NOMO-1 (cell line): ENCODE results near the gene TAF1B.
"Not testable (repeated sequence)": the region's sequence is repeated elsewhere in the genome, so short reads cannot be mapped to it uniquely, and the experiment has no call there.

Source experiments
- DNase-seq, 2 experiments: peaks; one replicate each; lab custom pipeline; 2025; ENCODE audit not compliant: unreplicated experiment in 2 of 2; lab: John Stamatoyannopoulos, UW

The TAF1B gene

DNA sequence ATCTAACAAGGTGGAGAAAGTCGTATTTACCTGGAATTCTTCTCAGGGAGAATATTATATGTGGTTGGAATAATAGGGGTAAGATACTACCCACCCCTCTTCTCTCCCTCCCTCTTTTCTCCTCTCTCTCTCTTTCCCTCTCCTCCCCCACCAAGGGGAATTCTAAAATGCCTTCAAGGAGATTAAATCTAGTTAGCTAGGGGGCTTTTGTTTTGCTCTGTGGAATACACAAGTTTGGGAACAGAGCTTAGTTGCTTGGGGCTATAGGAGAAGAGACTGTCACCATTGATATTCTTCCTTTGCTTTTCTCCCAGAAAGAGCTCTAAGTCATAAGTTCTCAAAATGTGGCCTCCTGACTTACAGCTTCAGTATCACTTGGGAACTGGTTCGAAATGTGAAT, 34.5 kb downstream of the TAF1B start:
- no peak for DNase-seq

DNA sequence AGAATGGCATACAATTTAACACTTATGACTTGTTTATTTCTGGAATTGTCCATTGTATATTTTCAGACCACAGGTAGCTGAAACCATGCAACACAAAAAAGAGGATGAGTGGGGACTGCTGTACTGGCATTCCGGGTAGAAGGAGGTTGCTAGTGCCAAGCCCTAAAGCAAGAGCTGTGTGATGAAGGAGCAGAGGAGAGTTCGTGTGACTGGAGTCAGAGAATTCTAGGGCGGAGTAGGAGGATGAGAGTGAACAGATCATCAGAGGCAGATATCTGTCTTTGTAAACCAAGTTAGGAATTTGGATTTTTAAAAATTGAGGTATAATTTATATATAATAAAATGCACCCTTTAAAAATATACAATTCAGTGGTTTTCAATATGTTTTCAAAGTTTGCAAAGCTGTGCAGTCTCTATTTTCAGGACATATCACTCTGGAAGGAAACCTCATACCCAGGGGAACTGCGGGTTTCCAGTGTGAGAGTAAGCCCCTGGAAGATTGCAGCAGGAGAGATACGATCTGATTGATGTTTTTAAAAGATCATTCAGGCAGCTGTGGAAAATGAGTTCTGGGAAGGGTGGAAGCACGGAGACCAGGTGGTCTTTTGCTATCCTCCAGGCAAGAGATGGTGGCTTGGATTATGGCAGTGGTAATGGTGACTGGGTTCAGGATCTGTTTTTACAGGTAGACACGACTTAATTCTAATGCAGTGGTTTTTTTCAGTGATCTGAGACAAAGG, 36.4 kb downstream of the TAF1B start:
- no peak for DNase-seq

DNA sequence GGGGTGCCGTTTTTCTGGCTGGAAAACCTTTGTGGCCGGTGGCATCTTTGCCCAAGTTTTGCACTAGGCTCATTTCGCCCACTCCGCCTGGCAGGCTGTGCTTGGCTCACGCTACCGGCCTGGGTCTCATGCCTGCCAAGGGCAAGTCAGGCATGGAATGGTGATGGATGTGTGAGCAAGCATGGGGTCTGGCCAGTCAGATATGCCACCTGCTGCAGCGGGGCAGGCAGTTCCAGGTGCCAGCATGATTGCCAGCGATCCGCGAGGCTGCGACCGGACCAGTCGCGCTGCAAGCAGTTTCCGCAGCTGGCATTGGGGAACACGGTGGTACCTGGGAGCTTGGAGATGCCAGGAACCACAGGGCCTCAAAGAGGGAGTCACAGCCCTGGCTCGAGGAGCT, 40.6 kb downstream of the TAF1B start:
- no peak for DNase-seq

DNA sequence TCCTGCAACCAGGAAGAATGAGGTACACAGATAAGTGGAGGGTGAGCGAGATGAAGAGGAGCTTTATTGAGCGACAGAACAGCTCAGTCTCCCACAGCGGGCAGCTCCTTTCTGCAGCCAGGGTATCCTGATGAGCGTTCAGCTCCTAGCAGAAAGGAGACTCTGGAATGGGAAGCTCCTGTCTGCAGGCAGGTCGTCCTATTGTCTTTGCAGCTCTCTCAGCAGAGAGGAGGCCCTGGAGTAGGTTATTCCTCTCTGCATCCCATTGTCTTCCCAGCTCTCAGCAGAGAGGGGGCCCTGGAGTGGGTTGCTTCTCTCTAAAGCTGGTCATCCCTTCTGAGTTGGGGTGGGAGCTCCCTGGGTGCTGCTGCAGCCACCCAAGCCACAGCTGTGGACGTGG, 41.2 kb downstream of the TAF1B start:
- DNase-seq: no peak

DNA sequence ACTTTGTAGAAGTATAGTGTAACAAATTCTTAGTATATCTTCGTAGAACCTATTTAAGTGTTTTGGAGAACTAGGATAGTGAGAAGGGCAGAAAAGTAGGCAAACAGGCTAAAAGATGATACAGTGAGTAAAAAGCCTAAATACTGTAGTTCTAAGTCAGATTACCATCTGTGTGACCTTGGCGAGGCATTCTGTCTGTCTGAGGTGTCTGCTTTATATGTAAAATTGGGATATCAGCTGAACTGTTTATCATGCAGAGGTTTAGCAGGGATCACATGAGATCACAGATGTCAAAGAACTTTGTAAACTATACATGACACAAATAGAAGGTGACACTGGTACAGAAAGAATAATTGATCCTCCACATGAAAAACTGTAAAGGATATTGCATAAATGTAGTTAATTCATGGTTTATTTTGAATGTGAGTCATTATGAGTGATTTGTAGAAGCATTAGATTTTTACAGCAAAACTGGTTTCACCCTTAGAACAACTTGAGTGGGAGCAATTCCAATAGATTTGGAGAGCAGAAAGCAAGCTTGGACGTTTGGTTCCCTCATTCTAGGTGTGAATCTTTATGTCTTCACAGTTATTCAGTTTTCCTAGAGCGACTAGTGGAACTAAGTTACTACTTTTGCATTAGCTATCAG, 41.9 kb downstream of the TAF1B start:
- DNase-seq: no peak

DNA sequence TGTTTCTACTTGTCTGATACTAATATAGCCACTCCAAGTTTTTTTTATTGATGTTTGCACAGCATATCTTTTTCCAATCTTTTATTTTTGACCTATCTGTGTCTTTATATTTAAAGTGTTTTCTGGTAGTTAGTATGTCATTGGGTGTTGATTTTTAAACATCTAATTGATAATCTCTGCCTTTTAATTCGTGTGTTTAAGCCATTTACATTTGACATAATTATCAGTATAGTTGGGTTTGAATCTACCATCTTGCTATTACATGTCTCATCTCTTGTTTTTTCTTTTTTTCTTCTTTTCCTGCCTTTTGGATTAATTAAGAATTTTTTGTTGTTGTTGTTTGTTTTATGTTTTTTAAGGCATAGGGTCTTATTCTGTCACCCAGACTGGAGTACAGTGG, 44.2 kb downstream of the TAF1B start:
- DNase-seq: no peak

DNA sequence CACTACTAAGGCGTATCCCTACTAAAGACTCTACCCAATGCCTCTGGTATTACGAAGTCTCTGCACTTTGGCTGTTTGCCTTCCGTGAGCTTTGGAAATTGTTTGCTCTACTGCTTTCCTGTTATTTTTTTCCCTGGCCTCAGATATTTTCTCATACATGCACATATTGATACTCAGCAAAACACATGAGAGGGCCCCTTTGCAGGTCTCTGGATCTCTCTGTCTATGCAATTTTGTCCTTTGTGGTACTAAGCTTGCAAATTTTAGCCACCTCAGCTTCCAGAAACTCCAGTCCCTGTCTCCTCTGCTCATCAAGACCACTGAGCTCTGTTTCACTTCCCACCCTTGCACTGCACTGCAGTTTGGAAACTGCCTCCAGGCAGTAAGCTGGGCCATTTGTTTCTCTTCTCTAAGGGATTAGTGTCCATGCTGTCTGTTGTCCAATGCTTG, 46.6 kb downstream of the TAF1B start:
- peak in 1 of 2 experiments; percentile 16 for DNase-seq

DNA sequence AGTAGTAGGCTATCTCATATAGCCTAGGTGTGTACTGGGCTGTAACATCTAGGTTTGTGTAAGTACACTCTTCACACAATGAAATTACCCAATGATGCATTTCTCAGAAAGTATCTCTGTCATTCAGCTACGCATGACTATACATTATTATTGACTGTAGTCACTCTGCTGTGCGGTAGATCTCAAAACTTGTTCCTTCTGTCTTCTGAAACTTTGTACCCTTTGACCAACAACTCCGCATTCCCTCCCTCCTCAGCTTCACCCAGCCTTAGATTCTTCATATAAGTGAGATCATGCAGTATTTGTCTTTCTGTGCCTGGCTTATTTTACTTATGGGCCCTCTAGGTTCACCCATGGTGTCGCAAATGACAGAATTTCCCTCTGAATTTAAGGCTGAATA, 49.0 kb downstream of the TAF1B start:
- DNase-seq: no peak

DNA sequence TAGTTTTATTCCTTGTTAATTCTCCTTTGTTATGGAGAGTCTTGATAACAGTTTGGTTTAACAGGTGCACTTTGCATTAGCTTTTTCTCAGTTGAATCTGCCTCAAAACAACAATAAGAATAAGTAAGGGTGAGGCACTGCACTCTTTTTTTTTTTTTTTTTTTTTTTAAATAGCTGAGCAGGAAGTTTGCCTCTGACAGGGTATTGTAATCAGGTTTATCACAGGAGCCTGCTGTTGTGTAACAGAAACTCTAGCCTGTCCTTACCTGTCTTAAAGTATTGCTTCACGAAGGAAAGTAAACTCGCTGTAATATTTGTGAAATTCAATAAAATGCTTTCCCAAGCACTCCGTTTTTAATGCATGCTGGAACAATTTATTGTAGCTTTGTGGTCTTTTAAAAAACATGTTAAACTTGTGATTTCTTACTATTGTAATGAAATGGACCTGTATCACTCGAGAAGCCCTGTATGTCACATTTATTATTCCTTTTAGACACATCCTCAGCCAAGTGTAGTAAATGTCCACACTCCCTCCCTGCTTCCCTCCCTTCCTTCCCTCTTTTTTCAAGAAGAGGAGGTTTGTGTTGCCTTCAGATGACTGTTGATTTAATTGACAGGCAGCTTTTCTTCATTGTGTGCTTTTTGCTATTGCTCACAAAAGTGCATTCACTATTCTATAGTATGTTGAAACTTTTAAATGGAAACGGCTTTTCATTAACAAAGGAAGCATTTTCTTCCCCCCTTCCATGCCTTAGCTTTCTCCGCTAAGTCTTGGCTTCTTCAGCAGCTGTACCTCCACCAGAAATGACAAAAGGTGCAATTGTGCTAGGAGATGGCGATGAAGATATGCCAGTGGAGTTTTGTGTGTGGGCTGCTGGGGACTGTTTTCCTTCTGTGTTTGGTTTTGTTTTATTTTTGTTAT, 52.7 kb downstream of the TAF1B start:
- DNase-seq: no peak

DNA sequence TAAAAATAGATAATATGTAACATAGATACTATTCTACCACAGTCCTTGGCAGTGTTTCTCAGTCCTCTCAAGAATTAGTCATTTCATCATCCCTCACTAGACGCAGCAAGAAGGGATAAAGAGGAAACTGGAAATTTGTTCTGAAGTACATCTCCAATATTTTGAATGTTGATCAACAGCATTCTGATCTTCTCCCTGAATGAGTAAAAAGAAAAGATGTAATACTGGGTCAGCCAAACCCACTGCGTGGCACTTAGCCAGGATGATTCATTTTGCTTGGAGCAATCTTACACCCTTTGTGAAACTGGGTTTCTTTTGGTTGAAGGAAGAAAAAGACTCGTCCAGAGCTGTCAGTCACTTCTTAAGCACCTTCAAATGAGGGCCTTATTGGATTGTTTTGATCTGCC, 54.1 kb downstream of the TAF1B start:
- DNase-seq: peak in 1 of 2 experiments; percentile 62

DNA sequence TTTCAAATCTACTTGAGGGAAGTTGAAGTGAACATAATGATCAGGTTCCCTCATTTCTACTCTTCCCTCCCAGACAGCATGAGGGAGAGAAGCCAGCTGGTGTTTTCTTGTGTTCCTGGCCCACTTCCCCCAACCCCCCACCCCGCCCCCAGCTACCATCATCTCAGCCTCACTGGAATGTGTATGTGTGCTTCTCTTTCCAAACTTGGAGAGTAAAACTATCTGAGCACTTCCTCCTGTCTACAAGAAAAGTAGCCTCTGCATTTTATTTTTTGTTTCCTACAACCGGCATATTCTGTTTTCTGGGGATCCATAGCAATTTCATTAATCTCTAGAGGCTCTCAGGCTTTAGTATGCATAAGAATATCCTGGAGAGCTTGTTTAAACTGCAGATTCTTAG, 54.6 kb downstream of the TAF1B start:
- DNase-seq: no peak

DNA sequence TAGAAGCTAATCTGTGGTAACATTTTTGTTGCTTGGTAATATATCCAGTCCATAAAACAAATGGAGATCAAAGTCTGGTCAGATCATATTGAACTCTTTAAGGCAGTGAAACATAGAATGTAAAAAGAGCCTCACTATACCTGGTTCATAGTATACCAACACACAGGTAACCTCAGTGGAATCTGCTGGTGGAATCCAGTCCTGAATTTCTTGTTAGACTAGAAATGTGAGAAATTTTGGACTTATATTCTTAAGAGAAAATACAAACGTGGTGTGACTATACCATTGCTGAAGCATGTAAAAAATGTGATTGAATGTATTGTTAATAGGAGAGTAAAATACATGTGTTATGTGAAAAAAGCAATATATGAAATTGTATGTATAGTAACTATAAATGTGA, 62.1 kb downstream of the TAF1B start:
- no peak for DNase-seq

DNA sequence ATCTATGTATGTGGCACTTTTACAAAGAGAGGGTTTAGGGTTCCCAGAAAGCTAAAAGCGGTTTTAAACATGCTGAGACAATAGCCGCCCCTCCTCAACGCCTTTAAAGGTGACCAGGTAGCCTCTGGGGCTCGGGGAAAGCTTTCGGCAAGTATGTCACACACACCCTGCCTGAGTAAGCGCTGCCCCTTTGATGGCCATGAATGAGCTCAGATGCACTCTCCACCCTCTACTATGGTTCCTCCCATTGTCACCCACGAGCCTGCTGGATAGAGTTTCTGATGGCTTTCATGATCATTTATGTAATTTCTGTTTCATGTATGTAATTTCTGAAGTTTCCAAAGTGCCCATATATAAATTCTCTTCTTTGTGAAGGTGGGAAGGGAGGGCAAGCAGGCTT, 64.1 kb downstream of the TAF1B start:
- DNase-seq: no peak

DNA sequence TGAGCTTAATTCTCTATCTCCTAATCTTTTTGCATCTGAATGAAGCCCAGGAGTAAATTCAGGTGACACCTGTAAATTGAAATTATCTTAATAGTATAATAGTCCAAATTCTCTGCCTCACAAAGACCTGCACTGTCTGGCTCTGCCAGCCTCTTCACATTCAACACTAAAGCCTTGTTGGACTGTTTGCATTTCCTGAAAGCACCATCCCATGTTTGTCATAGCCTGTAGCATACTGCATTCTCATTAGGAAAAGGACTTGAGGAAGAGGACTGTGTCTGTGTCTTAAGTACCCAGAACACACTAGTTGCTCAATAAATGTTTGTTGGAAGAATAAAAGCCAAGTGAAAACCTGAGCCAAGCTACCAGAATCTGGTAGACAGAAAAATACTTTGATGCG, 65.4 kb downstream of the TAF1B start:
- DNase-seq: no peak

DNA sequence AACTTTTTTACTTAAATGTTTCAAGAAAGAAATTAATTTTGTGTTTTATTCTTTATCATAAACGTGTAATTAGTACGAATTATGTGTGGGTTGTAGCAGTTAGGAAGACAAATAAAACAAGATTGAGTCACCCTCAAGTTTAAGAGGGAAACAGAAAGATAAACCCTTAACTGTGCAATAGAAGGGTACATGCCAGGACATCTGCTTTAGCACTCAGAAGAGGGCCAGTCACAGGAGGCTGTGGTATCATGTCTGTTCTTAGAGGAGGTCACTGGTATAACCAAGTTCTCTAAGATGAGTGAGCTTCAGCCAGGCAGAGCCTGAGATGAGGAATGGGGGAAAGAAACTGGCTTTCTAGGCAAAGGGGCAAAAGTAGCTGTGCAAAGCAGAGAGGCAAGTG, 65.8 kb downstream of the TAF1B start:
- no peak for DNase-seq

DNA sequence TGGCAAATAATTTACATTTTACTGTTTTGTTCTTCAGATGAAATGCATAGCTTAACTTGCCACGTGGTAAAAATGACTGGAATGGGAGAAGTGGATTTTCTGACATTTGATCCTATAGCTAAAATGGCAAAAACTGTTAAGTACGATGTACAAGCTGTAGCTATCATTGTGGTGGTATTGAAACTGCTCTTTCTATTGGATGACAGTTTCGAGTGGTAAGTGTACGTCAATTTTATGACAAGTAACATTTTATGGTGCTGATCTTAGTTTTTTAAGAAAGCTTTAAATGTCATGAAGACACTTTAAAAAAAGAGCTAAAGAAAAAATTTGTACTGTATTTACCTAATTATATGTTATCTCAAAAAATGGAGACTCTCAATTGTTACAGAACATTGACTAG, 67.4 kb downstream of the TAF1B start:
- DNase-seq: no peak

DNA sequence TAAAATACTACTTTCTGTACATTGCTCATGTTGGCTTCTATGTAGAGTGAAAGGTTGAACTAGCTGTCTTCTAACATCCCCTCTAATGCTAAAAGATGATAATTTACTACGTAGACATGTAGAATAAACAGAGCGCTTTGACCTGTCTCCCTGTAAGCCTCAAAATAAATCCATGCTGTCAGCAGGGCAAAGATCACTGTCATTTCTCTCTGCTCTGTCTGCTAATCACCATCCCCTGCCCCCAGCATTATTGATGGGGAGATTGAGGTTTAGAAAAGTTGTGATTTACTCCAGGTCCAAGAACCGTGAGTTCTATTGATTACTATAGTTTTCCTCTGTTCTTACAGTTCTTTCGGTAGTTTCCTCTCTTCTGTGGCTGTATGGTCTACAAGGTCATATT, 69.2 kb downstream of the TAF1B start:
- DNase-seq: no peak

DNA sequence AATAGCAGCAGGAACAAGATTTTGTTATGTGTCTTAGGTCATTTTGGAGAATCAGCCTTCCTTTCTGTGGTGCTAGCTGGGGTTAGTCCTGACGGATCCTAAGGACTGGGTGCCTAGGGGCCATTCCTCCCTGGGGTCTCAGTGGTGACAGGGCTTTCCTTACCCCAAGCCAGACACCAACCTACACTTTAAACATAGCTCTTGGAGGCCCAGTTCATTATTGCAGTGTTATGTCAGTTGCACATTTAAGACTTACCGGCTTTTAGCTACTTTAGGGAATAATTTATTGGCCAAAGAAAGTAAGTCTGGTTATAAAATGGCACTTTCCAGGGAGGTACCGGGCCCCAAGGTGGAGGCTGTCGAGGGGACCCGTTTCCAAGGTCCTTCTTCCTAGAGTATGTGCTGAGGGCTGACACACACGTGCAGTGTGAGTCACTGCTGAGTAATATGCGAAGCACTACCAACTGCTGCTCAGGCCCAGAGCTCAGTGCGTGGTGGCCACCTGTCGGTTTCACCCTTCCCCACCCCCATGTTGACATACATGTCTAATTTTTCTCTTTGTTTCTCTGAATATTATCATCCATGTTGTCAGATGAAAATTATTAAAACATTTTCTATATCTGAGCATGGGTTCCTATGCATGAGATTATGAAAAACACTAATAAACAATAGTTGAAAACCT, 71.3 kb downstream of the TAF1B start:
- no peak for DNase-seq

DNA sequence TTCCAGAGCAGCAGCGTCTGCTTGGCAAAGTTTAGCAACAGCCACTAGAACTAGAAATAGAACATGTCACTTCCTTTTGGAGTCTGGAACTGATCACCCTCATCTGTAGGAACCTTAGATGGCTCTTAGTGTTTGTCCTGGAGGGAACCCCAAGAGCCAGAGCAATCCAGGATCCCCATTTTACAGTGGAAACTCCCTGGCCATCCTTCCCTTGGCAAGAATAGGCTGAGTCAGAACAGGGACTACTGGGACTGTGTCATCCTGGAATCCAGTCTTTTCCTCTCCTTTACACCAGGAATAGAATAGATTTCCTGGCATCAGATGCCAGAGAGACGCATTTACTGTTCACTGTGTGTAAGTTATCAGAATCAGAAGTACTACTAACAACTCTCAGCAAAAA, 75.0 kb downstream of the TAF1B start:
- DNase-seq: no peak

DNA sequence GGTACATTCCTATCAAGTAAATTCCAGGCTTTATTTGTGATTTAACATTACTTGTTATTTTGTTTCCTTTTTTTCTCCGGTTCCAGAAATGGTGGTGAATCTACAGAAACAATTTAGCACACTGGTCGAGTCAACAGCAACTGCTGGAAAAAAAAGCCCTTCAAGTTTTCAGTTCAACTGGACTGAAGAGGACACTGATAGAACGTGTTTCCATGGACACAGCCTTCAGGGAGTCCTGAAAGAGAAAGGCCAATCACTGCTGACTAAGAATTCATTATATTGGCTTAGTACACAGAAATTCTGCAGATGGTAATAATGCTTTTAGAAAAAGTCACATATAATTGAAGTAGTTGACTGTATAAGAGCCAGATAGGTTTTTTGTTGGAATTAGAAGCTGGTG, 76.2 kb downstream of the TAF1B start:
- no peak for DNase-seq

DNA sequence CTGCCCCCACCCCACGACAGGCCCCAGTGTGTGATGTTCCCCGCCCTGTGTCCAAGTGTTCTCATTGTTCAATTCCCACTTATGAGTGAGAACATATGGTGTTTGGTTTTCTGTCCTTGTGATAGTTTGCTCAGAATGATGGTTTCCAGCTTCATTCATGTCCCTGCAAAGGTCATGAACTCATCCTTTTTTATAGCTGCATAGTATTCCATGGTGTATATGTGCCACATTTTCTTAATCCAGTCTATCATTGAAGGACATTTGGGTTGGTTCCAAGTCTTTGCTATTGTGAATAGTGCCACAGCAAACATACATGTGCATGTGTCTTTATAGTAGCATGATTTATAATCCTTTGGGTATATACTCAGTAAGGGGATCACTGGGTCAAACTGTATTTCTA, 83.7 kb downstream of the TAF1B start:
- DNase-seq: not testable (repeated sequence)
